HEK293 (cell line): ENCODE results near the gene DOK6.
"Not testable (repeated sequence)": the region's sequence is repeated elsewhere in the genome, so short reads cannot be mapped to it uniquely, and the experiment has no call there.

Source experiments
- CTCF ChIA-PET: fragments of 350-600 bp; formaldehyde crosslinking; extraction: SDS; loops from one replicate; lab custom pipeline; 2021; ENCODE audit warnings: antibody characterized with exemption; lab: Yijun Ruan, JAX
- POLR2A ChIA-PET: fragments of 300-600 bp; formaldehyde crosslinking; extraction: SDS; loops from one replicate; lab custom pipeline; 2020; ENCODE audit warnings: antibody characterized with exemption, inconsistent platforms; lab: Yijun Ruan, JAX
- H3K27ac ChIP-seq: fragments of 200-500 bp; sonication (Bioruptor generic); 2 replicates; pipeline ENCODE4 v1.5.1; 2014; ENCODE audit warnings: low read depth, low read length, control low read depth, inconsistent platforms; ENCODE audit errors: extremely low read depth
- H3K36me3 ChIP-seq, 2 experiments: fragments of 200-500 bp in 1 of 2; sonication (Bioruptor generic) in 1 of 2; 1 replicate in 1 of 2; 2 replicates in 1 of 2; pipeline ENCODE4 v1.5.1; 2014 to 2017; ENCODE audit warnings: inconsistent platforms in 2 of 2, low read length in 2 of 2; ENCODE audit not compliant: control insufficient read depth in 2 of 2, insufficient read depth in 1 of 2
- H3K4me1 ChIP-seq: fragments of 200-500 bp; sonication (Bioruptor generic); 2 replicates; pipeline ENCODE4 v1.5.1; 2014; ENCODE audit warnings: mild to moderate bottlenecking, low read length, inconsistent platforms; ENCODE audit not compliant: control insufficient read depth, insufficient read depth
- H3K4me3 ChIP-seq: 2 replicates; pipeline ENCODE4 v1.5.1; 2011; ENCODE audit warnings: low read depth, mild to moderate bottlenecking, control low read depth, low read length, moderate library complexity
- H3K9me3 ChIP-seq: fragments of 200-500 bp; sonication (Bioruptor generic); 2 replicates; pipeline ENCODE4 v1.5.1; 2014; ENCODE audit warnings: low read depth, low read length, inconsistent platforms; ENCODE audit not compliant: control insufficient read depth, insufficient read depth
- GLIS1 ChIP-seq: fragments of 450-650 bp; formaldehyde crosslinking; IDR thresholded peaks from 2 replicates; pipeline ENCODE4 v1.5.1; 2016; ENCODE audit warnings: missing biosample characterization, missing genetic modification characterization
- PRDM1 ChIP-seq: fragments of 450-650 bp; formaldehyde crosslinking; IDR thresholded peaks from 2 replicates; pipeline ENCODE4; 2016; ENCODE audit warnings: missing biosample characterization, missing genetic modification characterization
- ZFP3 ChIP-seq: fragments of 450-650 bp; formaldehyde crosslinking; IDR thresholded peaks from 2 replicates; pipeline ENCODE4 v1.5.1; 2016; ENCODE audit warnings: low read depth, missing biosample characterization, missing genetic modification characterization
- ZNF155 ChIP-seq: fragments of 450-650 bp; formaldehyde crosslinking; IDR thresholded peaks from 2 replicates; pipeline ENCODE4 v1.5.1; 2016; ENCODE audit warnings: missing biosample characterization, missing genetic modification characterization
- ZNF274 ChIP-seq, 2 experiments: fragments of 200-500 bp in 1 of 2; fragments of 450-650 bp in 1 of 2; sonication (Bioruptor generic) in 1 of 2; formaldehyde crosslinking in 1 of 2; IDR thresholded peaks; 2 replicates each; pipeline versions ENCODE4 v1.5.1 to v1.6.1; 2014 to 2016; ENCODE audit warnings: borderline replicate concordance in 1 of 2, inconsistent platforms in 1 of 2, low read length in 1 of 2, missing biosample characterization in 1 of 2, missing genetic modification characterization in 1 of 2
- ZNF366 ChIP-seq: fragments of 450-650 bp; formaldehyde crosslinking; conservative IDR thresholded peaks from 2 replicates; pipeline ENCODE4 v1.5.1; 2016; ENCODE audit warnings: missing biosample characterization, missing genetic modification characterization
- ZNF623 ChIP-seq: fragments of 450-650 bp; formaldehyde crosslinking; IDR thresholded peaks from 2 replicates; pipeline ENCODE4 v1.5.1; 2016; ENCODE audit warnings: missing biosample characterization, missing genetic modification characterization
- ZNF660 ChIP-seq: fragments of 450-650 bp; IDR thresholded peaks from 2 replicates; pipeline ENCODE4 v1.5.1; 2018; ENCODE audit warnings: missing biosample characterization, mild to moderate bottlenecking, missing genetic modification characterization
- ZNF664 ChIP-seq: fragments of 450-650 bp; formaldehyde crosslinking; IDR thresholded peaks from 2 replicates; pipeline ENCODE4 v1.5.1; 2016; ENCODE audit warnings: missing biosample characterization, missing genetic modification characterization
- ZSCAN23 ChIP-seq: fragments of 450-650 bp; formaldehyde crosslinking; IDR thresholded peaks from 2 replicates; pipeline ENCODE4 v1.5.1; 2016; ENCODE audit warnings: missing biosample characterization, missing genetic modification characterization
- ZSCAN30 ChIP-seq: fragments of 450-650 bp; IDR thresholded peaks from 2 replicates; pipeline ENCODE4 v1.5.1; 2018; ENCODE audit warnings: missing biosample characterization, mild to moderate bottlenecking, missing genetic modification characterization, moderate library complexity
- TF ChIP-seq, protein P1 (sequence below): fragments of 450-650 bp; formaldehyde crosslinking; IDR thresholded peaks from 2 replicates; pipeline ENCODE4 v1.5.1; 2016; ENCODE audit warnings: missing biosample characterization, missing genetic modification characterization
- TF ChIP-seq, protein P2 (sequence below): fragments of 450-650 bp; formaldehyde crosslinking; IDR thresholded peaks from 2 replicates; pipeline ENCODE4 v1.5.1; 2017; ENCODE audit warnings: missing biosample characterization, mild to moderate bottlenecking, missing genetic modification characterization, moderate library complexity
- TF ChIP-seq, protein P3 (sequence below): fragments of 450-650 bp; formaldehyde crosslinking; IDR thresholded peaks from 2 replicates; pipeline ENCODE4 v1.5.0; 2017; ENCODE audit warnings: missing biosample characterization, missing genetic modification characterization, borderline replicate concordance
- TF ChIP-seq, protein P4 (sequence below): fragments of 450-650 bp; formaldehyde crosslinking; IDR thresholded peaks from 2 replicates; pipeline ENCODE4 v1.5.1; 2016; ENCODE audit warnings: missing biosample characterization, missing genetic modification characterization

The DOK6 gene

DNA sequence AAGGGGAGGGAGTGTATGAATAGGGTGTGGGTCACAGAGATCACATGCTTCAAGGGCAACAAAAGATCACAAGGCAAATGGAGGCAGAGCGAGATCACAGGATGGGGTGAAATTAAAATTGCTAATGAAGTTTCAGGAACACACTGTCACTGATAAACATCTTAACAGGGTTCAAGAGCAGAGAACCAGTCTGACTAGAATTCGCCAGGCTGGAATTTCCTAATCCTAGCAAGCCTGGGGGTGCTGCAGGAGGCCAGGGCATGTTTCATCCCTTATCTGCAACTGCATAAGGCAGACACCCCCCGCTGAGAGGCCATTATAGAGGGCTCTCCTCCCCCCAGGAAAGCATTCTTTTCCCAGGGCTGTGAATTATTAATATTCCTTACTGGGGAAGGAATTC, 478.4 kb downstream of the DOK6 start:
- peak; percentile 94 for TF ChIP-seq GLIS1
- H3K4me1 ChIP-seq, H3K36me3 ChIP-seq, H3K27ac ChIP-seq, POLR2A ChIA-PET, H3K9me3 ChIP-seq, H3K4me3 ChIP-seq: not testable (repeated sequence)
- CTCF ChIA-PET: interaction anchor here (0.6 kb wide), 1 partner anchor 161 kb away, joined by 3 read pairs; no protein-coding TSS in a partner anchor

DNA sequence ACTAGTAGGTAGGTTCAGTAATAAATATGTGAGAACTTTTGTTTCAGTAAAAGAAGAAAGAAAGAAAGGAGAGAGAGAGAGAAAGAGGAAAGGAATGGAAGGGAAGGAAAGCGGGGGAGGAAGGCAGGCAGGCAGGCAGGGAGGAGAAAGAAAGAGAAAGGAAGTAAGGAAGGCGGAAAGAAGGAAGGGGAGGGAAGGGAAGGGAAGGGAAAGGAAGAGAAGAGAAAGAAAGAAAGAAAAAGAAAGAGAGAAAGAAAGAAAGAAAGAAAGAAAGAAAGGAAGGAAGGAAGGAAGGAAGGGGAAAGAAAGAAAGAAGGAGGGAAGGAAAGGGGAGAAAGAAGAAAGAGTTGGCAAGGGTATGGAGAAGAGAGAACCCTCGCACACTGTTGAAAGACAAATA, 479.4 kb downstream of the DOK6 start:
- no peaks in the 10 kb centered on the region for H3K36me3 ChIP-seq
- no peaks in the 10 kb centered on the region for H3K9me3 ChIP-seq
- no peak overlapping the region for H3K27ac ChIP-seq
- H3K4me3 ChIP-seq: no peak overlapping the region
- CTCF ChIA-PET: no interaction called here
- H3K4me1 ChIP-seq: no peaks in the 10 kb centered on the region
- peak; percentile 71 for TF ChIP-seq ZNF366 (tag by site-specific recombination)
- TF ChIP-seq ZSCAN30 (tag by site-specific recombination): no peak
- no peak for TF ChIP-seq ZNF623 (tag by site-specific recombination)
- TF ChIP-seq, protein P1, sequence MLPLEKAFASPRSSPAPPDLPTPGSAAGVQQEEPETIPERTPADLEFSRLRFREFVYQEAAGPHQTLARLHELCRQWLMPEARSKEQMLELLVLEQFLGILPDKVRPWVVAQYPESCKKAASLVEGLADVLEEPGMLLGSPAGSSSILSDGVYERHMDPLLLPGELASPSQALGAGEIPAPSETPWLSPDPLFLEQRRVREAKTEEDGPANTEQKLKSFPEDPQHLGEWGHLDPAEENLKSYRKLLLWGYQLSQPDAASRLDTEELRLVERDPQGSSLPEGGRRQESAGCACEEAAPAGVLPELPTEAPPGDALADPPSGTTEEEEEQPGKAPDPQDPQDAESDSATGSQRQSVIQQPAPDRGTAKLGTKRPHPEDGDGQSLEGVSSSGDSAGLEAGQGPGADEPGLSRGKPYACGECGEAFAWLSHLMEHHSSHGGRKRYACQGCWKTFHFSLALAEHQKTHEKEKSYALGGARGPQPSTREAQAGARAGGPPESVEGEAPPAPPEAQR: no peak
- TF ChIP-seq ZNF660 (tag by site-specific recombination): no peak
- TF ChIP-seq, protein P2, sequence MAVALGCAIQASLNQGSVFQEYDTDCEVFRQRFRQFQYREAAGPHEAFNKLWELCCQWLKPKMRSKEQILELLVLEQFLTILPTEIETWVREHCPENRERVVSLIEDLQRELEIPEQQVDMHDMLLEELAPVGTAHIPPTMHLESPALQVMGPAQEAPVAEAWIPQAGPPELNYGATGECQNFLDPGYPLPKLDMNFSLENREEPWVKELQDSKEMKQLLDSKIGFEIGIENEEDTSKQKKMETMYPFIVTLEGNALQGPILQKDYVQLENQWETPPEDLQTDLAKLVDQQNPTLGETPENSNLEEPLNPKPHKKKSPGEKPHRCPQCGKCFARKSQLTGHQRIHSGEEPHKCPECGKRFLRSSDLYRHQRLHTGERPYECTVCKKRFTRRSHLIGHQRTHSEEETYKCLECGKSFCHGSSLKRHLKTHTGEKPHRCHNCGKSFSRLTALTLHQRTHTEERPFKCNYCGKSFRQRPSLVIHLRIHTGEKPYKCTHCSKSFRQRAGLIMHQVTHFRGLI (tag by site-specific recombination): no peak
- TF ChIP-seq ZFP3 (tag by site-specific recombination): no peak
- no peak for TF ChIP-seq ZSCAN23 (tag by site-specific recombination)
- no peak for TF ChIP-seq ZNF274 (IDR thresholded peaks at IDR 0.05; ENCODE audit: low read length)
- no peak for TF ChIP-seq ZNF274 (tag by site-specific recombination; IDR thresholded peaks at IDR 0.05; ENCODE audit: borderline replicate concordance)
- TF ChIP-seq PRDM1 (tag by site-specific recombination): peak; percentile 51; the same call in 1 of the 2 replicates
- TF ChIP-seq, protein P3, sequence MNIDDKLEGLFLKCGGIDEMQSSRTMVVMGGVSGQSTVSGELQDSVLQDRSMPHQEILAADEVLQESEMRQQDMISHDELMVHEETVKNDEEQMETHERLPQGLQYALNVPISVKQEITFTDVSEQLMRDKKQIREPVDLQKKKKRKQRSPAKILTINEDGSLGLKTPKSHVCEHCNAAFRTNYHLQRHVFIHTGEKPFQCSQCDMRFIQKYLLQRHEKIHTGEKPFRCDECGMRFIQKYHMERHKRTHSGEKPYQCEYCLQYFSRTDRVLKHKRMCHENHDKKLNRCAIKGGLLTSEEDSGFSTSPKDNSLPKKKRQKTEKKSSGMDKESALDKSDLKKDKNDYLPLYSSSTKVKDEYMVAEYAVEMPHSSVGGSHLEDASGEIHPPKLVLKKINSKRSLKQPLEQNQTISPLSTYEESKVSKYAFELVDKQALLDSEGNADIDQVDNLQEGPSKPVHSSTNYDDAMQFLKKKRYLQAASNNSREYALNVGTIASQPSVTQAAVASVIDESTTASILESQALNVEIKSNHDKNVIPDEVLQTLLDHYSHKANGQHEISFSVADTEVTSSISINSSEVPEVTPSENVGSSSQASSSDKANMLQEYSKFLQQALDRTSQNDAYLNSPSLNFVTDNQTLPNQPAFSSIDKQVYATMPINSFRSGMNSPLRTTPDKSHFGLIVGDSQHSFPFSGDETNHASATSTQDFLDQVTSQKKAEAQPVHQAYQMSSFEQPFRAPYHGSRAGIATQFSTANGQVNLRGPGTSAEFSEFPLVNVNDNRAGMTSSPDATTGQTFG (tag by site-specific recombination): no peak
- TF ChIP-seq ZNF664 (tag by site-specific recombination): no peak
- no peak for TF ChIP-seq ZNF155 (tag by site-specific recombination)
- TF ChIP-seq, protein P4, sequence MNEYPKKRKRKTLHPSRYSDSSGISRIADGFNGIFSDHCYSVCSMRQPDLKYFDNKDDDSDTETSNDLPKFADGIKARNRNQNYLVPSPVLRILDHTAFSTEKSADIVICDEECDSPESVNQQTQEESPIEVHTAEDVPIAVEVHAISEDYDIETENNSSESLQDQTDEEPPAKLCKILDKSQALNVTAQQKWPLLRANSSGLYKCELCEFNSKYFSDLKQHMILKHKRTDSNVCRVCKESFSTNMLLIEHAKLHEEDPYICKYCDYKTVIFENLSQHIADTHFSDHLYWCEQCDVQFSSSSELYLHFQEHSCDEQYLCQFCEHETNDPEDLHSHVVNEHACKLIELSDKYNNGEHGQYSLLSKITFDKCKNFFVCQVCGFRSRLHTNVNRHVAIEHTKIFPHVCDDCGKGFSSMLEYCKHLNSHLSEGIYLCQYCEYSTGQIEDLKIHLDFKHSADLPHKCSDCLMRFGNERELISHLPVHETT (tag by site-specific recombination): no peak
- POLR2A ChIA-PET: no interaction called here
